ENCODE results near the gene EVX2.

GRCh38 chr2:176111309-176111663 is 27.5 kb upstream of the EVX2 start:
- TF ChIP-seq CTCF (IDR thresholded peaks at IDR 0.05): peak; percentile 56 to 68 (median 58)
- TF ChIP-seq POLR2AphosphoS5 (IDR thresholded peaks at IDR 0.05): no peak
- no peak for TF ChIP-seq POLR2A (IDR thresholded peaks at IDR 0.05)
